OCI-LY7 (cell line): Measurements from ENCODE around the gene CCNL2. TPM values are rescaled to one million over a fixed set of nuclear protein-coding genes. Genes with fewer than 3 reads are reported as not detected.
"Not testable (repeated sequence)": the region's sequence is repeated elsewhere in the genome, so short reads cannot be mapped to it uniquely, and the experiment has no call there.

Experiments
- BruUV-seq: library from RNA; stranded (reverse); fragments of 400-500 nt; replicated peaks from 2 replicates; lab custom pipeline; 2021; lab: Mats Ljungman, UMichigan
- CTCF ChIA-PET: fragments of 300-600 bp; sonication (Branson Sonifier 250); formaldehyde crosslinking; loops from one replicate; lab custom pipeline; 2022; ENCODE audit warnings: antibody characterized with exemption; ENCODE audit not compliant: unreplicated experiment; lab: Charles Lee
- POLR2A ChIA-PET: fragments of 300-600 bp; sonication (Branson Sonifier 250); formaldehyde crosslinking; loops from one replicate; lab custom pipeline; 2022; ENCODE audit warnings: antibody characterized with exemption; lab: Charles Lee
- DNase-seq: peaks from one replicate; pipeline ENCODE4 v3.0.0-alpha.2; 2015; ENCODE audit warnings: low spot score
- H2AFZ ChIP-seq: fragments of 200-600 bp; sonication (generic), shearing (Covaris generic); 2 replicates; pipeline ENCODE4 v1.6.1; 2014; ENCODE audit warnings: mild to moderate bottlenecking, antibody characterized with exemption, low read length, moderate library complexity
- H3K27ac ChIP-seq: fragments of 200-600 bp; sonication (generic); 2 replicates; pipeline ENCODE4 v1.5.1; 2014; ENCODE audit warnings: mixed run types, low read depth, mild to moderate bottlenecking, moderate library complexity, low read length, inconsistent platforms; ENCODE audit not compliant: poor library complexity, severe bottlenecking
- H3K36me3 ChIP-seq: fragments of 200-600 bp; sonication (generic); 2 replicates; pipeline ENCODE4 v1.6.1; 2014; ENCODE audit warnings: mild to moderate bottlenecking, antibody characterized with exemption, low read length, moderate library complexity, mixed read lengths; ENCODE audit not compliant: insufficient read depth
- H3K4me1 ChIP-seq: fragments of 200-600 bp; sonication (generic); 2 replicates; pipeline ENCODE4 v1.5.1; 2014; ENCODE audit warnings: mild to moderate bottlenecking, low read length; ENCODE audit not compliant: insufficient read depth, poor library complexity, severe bottlenecking
- H3K4me2 ChIP-seq: fragments of 200-600 bp; sonication (generic); 2 replicates; pipeline ENCODE4 v1.6.1; 2014; ENCODE audit warnings: mild to moderate bottlenecking, low read length
- H3K4me3 ChIP-seq: fragments of 200-600 bp; sonication (generic); 2 replicates; pipeline ENCODE4 v1.5.1; 2014; ENCODE audit warnings: mild to moderate bottlenecking, low read depth, low read length; ENCODE audit not compliant: poor library complexity, severe bottlenecking
- H3K79me2 ChIP-seq: fragments of 200-600 bp; sonication (generic); 2 replicates; pipeline ENCODE4 v1.6.1; 2016; ENCODE audit warnings: low read depth, mild to moderate bottlenecking, low read length, moderate library complexity, mixed read lengths; ENCODE audit not compliant: insufficient read depth
- H3K9me2 ChIP-seq: fragments of 200-600 bp; sonication (generic); 2 replicates; pipeline ENCODE4 v1.6.1; 2016; ENCODE audit warnings: mild to moderate bottlenecking, low read length, mixed read lengths; ENCODE audit not compliant: insufficient read depth
- H3K9me3 ChIP-seq: fragments of 200-600 bp; sonication (generic); 2 replicates; pipeline ENCODE4 v1.6.1; 2014; ENCODE audit warnings: mild to moderate bottlenecking, mixed run types, low read length, mixed read lengths
- H4K20me1 ChIP-seq: fragments of 200-600 bp; sonication (generic); 2 replicates; pipeline ENCODE4 v1.6.1; 2014; ENCODE audit warnings: mild to moderate bottlenecking, antibody characterized with exemption, low read length, moderate library complexity, mixed read lengths; ENCODE audit not compliant: insufficient read depth
- EZH2phosphoT487 ChIP-seq: fragments of 200-600 bp; sonication (generic); IDR thresholded peaks from 2 replicates; pipeline ENCODE4 v1.6.1; 2018; ENCODE audit warnings: low read depth, borderline replicate concordance, mild to moderate bottlenecking, mixed run types, antibody characterized with exemption, low read length, moderate library complexity, mixed read lengths
- intact Hi-C: fragments of 100-400 bp; cut with micrococcal nuclease; formaldehyde crosslinking; loops from one replicate; pipeline ENCODE4 v1.10.0; 2022; ENCODE audit not compliant: unreplicated experiment
- total RNA-seq, 2 experiments: library from RNA; depleted of rRNA in 1 of 2; stranded (reverse); fragments of >200 nt in 1 of 2; shearing (Covaris generic) in 1 of 2; gene quantifications; 2 replicates each; pipeline ENCODE4 v1.2.3, GENCODE V29; 2014 to 2022
- TF ChIP-seq, protein P1 (sequence below): fragments of 200-600 bp; sonication (generic); conservative IDR thresholded peaks from 2 replicates; pipeline ENCODE4 v1.5.1; 2014; ENCODE audit warnings: mild to moderate bottlenecking, antibody characterized with exemption, low read length, moderate library complexity, mixed read lengths

CCNL2 gene
- total RNA-seq, 2 experiments from 2014 or later: 213 to 307 TPM

- POLR2A ChIA-PET: no interaction called here
- intact Hi-C loops: no loop called here
- no peak for DNase-seq
- H3K4me1 ChIP-seq: no peaks in the 10 kb centered on the region
- no peaks in the 10 kb centered on the region for H3K9me3 ChIP-seq
- no peaks in the 10 kb centered on the region for H3K79me2 ChIP-seq
- H2AFZ ChIP-seq: no peak overlapping the region
- CTCF ChIA-PET: no interaction called here
- H3K36me3 ChIP-seq: no peaks in the 10 kb centered on the region
- H3K9me2 ChIP-seq: no peaks in the 10 kb centered on the region
- no peak overlapping the region for H3K4me2 ChIP-seq
- no peak overlapping the region for H3K27ac ChIP-seq
- H3K4me3 ChIP-seq: no peak overlapping the region
- TF ChIP-seq, protein P1, sequence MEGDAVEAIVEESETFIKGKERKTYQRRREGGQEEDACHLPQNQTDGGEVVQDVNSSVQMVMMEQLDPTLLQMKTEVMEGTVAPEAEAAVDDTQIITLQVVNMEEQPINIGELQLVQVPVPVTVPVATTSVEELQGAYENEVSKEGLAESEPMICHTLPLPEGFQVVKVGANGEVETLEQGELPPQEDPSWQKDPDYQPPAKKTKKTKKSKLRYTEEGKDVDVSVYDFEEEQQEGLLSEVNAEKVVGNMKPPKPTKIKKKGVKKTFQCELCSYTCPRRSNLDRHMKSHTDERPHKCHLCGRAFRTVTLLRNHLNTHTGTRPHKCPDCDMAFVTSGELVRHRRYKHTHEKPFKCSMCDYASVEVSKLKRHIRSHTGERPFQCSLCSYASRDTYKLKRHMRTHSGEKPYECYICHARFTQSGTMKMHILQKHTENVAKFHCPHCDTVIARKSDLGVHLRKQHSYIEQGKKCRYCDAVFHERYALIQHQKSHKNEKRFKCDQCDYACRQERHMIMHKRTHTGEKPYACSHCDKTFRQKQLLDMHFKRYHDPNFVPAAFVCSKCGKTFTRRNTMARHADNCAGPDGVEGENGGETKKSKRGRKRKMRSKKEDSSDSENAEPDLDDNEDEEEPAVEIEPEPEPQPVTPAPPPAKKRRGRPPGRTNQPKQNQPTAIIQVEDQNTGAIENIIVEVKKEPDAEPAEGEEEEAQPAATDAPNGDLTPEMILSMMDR: no peak
- no peak for TF ChIP-seq EZH2phosphoT487
- BruUV-seq: no TSS peak
- no peaks in the 10 kb centered on the region for H4K20me1 ChIP-seq
These were observed 31.2 kb upstream of the CCNL2 start for GRCh38 chr1:1430114-1430982.

- TF ChIP-seq, protein P1: no peak
- no peak for TF ChIP-seq EZH2phosphoT487
- Histone ChIP-seq H4K20me1 (no peaks in the 10 kb centered on the region), H3K4me3 (no peak overlapping the region), H2AFZ (no peak overlapping the region), H3K79me2 (no peaks in the 10 kb centered on the region), H3K4me1 (no peaks in the 10 kb centered on the region), H3K4me2 (no peak overlapping the region), H3K9me2 (no peaks in the 10 kb centered on the region), H3K27ac (no peak overlapping the region), H3K9me3 (no peaks in the 10 kb centered on the region), H3K36me3 (no peaks in the 10 kb centered on the region)
- ChIA-PET POLR2A (no interaction called here), CTCF (no interaction called here)
- DNase-seq: no peak
- intact Hi-C loops: no loop called here
- BruUV-seq: no TSS peak
These were observed 30.5 kb upstream of the CCNL2 start for GRCh38 chr1:1429671-1430073.

DNA sequence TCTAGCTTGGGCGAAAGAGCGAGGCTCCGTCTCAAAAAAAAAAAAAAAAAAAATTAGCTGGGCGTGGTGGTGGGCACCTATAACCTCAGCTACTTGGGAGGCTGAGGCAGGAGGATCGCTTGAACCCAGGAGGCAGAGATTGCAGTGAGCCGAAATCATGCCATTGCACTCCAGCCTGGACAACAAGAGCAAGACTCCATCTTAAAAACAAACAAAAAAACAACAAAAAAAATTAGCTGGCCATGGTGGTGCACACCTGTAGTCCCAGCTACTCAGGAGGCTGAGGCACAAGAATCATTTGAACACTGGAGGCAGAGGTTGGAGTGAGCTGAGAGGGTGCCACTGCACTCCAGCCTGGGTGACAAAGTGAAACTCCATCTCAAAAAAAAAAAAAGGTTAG is 29.8 kb upstream of the CCNL2 start:
- H4K20me1 ChIP-seq, intact Hi-C loops, H3K79me2 ChIP-seq, H3K4me3 ChIP-seq, CTCF ChIA-PET, H3K4me1 ChIP-seq, H2AFZ ChIP-seq, H3K36me3 ChIP-seq, BruUV-seq, H3K9me2 ChIP-seq, DNase-seq, H3K9me3 ChIP-seq, H3K4me2 ChIP-seq, H3K27ac ChIP-seq: not testable (repeated sequence)
- POLR2A ChIA-PET: interaction anchor here (0.7 kb wide), 1 partner anchor 24 kb away, joined by 3 read pairs; no protein-coding TSS in a partner anchor
